HG03045 (cell line): ENCODE data around the gene NEUROG2.
"Not testable (repeated sequence)": the region's sequence is repeated elsewhere in the genome, so short reads cannot be mapped to it uniquely, and the experiment has no call there.

Source experiments
- ATAC-seq: cut with Tn5 transposase; IDR thresholded peaks from one replicate; pipeline ENCODE4 v1.9.1; 2021; ENCODE audit warnings: mild to moderate bottlenecking, moderate library complexity; ENCODE audit not compliant: unreplicated experiment

The NEUROG2 gene

DNA sequence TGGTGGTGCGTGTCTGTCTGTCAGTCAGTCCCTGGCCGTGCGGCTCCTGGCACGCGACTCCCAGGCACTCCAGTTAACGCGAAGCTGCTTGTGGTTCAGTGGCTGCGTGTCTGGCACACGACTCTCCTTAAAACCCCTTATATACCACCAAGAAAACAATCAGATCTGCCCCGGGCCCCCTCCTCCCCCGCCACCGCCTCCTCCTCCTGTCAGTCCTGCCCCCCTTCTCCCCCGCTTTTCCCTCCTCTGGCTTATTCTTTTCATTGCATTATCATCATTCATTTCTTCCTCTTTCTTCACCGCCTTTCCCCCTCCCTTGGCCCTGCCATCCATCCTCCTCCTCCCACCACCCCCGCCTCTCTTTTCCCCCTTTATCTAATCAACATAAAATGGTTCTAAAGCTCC is at the start of gene NEUROG2:
TSS of gene NEUROG2 (minus strand) at position 115 of the 405 bp plus-strand sequence. CDS start 705 bp downstream, outside the sequence.
- ATAC-seq, result no peak

DNA sequence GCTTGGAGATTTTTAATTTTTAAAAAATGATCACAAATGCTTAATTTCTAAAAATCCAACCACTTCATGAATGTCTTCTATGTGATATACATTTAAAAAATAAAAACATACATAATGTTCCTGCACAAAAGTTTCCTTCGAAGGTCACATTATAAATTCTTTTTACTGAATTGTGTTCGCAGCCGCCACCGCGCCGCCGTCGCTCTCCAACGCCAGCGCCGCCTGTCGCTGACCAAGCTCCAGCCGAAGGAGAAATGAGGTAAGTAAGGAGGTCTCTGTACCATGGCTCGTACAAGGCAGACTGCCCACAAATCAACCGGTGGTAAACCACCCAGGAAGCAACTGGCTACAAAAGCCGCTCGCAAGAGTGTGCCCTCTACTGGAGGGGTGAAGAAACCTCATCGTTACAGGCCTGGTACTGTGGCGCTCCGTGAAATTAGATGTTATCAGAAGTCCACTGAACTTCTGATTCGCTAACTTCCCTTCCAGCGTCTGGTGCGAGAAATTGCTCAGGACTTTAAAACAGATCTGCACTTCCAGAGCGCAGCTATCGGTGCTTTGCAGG is 48.8 kb upstream of the NEUROG2 start:
- no peak for ATAC-seq

DNA sequence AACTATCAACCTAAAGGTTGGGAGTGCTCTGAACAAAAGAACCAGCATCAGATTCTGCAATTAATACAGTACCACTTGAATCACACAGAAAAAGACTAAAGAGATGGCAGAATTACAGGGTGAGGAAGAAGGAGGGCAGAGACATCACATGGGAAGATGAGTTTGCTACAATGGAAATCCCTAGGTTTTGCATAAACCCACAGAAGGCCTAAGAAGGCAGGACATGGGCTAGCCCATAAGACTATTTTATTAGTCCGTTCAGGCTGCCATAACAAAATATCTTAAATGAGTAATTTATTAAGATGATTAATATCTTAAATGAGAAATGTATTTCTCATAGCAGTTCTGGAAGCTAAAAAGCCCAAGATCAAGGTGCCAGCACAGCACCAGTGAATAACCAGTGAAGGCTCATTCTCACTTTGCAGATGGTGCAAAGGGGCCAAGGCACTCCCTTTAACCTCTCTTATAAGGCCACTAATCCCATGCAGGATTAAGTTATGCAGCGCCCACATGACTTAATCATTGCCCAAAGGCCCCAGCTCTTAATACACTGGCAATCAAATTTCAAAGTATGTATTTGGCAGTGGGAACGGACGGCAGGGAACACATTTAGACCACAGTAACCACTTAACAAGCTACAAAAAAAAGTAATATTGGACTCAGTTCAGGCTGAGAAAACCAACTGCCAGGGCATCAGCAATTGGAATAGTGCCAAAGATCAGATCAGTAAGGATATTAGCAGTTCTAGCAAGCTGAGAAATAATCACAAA is 47.6 kb upstream of the NEUROG2 start:
- no peak for ATAC-seq

DNA sequence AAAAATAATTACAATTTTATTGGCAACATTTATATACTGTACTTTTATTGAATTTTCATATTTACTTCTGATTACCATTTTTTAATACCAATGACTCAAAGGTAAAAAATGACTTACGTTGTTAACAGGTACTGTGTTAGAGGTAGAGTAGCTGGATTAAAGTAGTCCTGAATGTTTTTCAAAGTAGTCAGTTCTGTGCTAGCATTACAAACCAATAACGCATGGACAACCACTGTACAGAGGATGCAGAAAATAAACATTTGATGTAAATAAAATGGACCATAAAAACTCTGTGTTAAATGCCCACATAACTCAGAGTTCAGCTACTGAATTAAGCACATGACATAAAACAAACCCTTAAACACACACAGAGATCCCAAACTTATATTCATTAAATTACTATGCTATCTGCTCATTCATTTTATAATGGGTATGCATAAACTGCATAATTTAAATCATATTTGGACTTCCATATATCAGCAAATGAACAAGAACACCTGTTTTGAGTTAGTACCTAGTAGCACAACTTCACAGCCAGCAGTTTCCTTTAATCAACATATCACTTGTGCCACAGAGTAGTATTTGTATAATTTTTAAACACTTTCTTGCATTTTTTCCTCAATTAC is 46.4 kb upstream of the NEUROG2 start:
- no peak for ATAC-seq

DNA sequence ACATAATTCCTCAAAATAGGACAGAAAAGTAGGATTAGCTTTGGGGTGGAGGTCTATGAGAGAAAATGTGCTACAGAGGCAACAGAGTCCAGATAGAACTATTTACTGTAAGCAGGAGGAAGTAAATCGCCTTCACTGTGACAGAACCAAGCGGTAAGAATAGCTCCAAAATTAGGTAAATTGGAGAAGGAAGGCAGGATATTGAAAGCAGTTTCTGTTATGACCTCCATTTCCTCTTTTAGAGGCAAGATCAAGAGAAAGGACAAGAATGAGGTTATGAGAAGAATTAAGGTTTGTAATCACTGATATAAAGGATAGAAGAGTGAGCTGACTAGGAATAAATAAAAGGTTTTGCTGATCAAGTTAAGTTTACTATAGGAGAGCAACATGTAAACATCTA is 44.1 kb upstream of the NEUROG2 start:
- no peak for ATAC-seq

DNA sequence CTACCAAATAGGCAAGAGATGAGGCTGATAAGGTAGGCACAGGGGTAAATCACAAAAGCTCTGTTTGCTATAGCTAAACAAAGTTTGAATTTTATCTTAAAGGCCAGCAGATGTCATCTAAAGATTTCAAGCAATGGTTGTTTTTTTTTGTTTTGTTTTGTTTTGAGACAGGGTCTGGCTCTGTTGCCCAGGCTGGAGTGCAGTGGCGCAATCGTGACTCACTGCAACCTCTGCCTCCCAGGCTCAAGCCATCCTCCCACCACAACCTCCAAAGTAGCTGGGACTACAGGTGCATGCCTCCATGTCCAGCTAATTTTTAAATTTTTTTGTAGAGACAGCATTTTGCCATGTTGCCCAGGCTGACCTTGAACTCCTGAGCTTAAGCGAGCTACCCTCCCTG is 43.1 kb upstream of the NEUROG2 start:
- no peak for ATAC-seq

DNA sequence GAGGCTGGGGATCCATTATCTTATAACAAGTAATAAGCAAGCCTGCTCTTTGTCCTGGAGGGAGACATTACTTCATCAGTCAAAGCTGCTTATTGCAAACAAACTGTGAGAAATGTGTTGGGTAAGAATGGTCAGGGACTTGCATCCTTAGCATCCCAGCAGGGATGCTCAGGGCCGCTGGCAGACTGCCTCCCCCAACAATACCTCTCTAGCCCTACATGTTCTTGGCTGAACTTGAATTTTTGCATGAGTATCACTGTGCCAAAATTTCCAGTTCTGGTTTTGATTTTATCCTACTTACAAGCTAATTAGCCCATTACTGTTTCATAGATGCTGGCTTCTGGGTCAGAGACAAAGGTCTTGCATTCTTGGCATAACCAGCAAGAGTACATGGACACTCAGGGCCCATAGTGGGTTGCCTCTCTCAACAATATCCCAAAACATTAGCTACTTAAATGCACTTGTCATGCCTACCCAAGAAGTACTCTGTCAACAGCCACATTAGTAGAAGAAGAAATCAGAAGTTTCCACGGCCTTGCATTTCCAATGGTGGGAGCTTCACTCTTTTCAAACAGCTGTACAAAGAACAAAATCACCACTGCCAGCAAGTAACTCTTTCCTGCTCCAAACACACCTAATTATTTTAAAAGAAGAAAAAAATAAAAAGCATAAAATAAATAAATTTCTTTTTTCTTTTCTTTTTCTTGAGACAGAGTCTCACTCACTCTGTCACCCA is 41.9 kb upstream of the NEUROG2 start:
- ATAC-seq, result no peak

DNA sequence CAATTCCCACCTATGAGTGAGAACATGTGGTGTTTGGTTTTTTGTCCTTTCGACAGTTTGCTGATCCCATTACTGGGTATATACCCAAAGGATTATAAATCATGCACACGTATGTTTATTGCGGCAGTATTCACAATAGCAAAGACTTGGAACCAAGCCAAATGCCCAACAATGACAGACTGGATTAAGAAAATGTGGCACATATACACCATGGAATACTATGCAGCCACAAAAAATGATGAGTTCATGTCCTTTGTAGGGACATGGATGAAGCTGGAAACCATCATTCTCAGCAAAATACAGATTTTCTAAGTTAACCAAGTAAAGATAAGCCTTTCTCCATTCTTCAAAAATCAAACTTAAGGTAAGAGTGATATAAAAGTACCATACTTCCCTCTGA is 38.3 kb upstream of the NEUROG2 start:
- not testable (repeated sequence) for ATAC-seq

DNA sequence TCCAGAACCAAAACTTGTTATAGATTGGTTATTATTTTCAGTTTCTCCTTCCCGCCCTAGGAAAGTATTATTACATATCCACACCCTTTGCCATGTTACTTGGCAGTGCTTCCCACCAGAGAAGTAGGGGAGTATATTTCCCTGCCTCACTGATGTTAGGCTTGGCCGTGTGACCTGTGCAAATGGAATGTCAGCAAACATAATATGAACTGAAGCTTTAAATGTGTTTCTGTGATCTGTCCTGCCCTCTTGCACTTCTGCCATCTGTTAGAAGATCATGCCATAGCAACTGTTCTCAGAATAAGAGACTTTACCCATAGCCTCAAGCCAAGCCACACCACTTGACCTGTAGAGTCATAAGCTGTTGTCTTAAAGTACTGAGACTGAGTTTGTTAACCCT is 36.7 kb upstream of the NEUROG2 start:
- no peak for ATAC-seq

DNA sequence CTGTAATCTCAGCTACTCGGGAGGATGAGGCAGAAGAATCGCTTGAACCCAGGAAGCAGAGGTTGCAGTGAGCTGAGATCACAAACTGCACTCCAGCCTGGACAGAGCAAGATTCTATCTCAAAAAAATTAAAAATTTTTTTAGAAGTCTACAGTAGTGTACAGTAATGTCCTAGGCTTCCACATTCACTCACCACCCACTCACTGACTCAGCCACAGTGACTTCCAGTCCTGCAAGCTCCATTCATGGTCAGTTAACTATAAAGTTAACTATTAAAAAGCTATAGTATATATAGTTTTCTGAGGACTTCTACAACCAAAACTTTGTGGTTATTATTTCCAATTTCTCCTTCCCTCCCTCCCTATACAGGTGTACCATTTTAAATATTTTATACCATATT is 34.7 kb upstream of the NEUROG2 start:
- no peak for ATAC-seq

DNA sequence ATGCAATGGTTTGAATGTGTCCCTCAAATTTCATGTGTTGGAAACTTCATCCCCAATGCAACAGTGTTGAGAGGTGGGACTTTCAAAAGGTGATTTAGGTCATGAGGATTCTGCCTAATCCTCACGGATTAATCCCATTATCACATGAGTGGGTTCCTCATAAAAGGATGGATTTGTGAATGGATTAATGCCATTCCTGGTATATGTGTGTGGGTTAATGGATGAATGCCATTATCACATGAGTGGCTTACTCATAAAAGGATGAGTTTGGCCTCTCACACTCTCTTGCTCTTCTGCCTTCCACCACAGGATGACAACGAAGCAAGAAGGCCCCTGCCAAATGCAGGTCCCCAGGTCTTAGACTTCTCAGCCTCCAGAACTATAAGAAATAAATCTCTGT is 30.5 kb upstream of the NEUROG2 start:
- no peak for ATAC-seq

DNA sequence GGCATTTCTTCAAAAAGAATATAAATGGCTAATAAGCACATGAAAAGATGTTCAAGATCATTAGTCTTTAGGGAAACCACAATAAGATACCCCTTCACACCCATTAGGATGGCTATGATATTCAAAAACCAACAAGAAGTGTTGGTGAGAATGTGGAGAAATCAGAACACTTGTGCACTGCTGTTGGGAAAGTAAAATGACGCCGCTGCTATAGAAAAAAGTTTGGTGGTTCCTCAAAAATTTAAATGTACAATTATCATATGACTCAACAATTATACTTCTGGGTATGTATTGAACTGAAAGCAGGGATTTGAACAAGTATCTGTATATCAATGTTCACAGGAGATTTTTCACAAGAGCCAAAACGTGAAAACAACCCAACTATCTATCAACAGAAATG is 29.4 kb upstream of the NEUROG2 start:
- ATAC-seq, result no peak

DNA sequence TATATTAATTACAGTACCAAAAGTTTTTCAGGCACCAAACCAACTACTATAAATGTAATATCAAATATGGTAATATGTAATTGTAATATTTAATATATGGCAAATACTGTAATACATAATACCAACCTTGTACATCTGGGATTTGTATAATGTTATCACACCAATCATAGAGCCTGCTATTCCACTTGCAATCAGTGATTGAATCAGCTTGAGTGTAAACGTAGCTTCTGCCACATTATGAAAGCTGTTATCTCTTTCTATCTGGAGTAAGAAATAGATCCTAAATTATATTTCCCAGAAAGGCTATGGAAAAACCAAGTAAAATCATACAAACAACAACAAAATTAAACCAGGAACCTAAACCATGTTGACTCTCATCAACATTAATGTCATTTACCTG is 24.7 kb upstream of the NEUROG2 start:
- no peak for ATAC-seq

DNA sequence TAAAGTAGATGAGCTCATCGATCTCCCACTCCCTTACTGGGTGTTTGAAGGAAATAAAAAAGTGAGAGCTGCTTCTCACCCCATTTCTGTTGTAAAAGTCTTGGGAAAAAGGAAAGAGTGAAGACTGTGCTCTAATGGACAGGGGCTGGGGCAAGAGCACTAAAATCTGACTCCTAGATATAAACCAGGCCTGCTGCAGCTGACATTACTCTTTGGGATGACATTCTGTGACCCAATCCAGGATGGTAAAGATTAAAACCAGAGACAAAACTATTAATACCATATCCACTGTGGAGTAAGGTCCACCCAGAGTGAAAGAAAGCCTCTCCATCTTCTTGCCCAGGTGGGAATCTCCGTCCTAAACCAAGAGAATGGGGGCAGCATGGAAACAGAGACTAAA is 20.1 kb upstream of the NEUROG2 start:
- ATAC-seq, result no peak

DNA sequence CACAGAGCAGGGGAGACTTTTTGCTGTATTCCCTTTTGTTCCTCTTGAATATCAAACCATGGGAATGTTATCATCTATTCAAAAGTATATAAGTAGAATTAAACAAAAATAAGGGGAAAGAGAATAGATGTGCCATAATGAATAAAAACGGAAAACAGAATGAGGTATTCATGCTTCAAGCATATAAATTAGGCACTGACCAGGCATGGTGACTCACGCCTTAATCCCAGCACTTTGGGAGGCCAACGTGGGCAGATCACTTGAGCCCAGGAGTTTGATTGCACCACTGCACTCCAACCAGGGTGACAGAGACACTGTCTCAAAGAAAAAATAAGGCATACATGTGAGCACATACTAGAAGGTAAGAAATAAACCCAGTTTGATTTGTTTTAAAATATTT is 16.3 kb upstream of the NEUROG2 start:
- ATAC-seq, result no peak

DNA sequence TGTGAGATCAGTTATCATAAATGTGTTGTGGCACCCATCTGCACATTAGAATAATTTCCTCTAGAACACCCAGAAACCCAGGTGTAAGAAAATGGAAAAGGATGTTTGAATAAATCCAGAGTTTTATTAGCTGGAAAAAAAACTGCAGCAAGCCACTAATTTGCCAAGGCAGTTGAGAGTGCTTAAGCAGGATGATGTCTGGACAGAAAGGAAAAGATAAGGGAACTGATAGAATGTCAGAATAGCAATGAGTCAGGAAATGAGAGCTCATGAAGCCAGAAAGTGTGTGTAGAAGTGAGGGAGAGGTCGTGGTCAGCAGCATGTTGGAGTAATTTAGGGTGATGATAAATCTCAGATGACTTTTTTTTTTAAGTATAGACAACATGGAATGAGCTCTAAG is 15.2 kb upstream of the NEUROG2 start:
- ATAC-seq, result no peak

DNA sequence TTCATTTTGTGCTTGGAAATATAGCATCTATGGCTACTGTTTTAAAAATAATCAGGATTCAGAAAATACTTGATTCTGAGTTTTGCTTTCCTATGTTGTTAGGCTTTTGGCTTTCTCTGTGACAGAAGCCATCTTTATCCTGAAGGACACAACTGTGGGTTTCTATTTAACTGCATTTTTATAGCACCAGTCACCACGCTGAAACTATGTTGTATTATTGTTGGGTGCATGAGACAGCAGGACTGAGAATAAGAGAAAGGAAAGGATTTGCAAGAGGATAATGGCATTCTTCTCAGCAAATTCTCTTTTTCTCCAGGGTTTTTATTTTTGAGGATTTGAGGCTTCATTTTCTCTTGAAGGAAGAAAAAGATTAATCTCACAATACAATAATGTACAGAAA is 10.1 kb upstream of the NEUROG2 start:
- ATAC-seq, result no peak

DNA sequence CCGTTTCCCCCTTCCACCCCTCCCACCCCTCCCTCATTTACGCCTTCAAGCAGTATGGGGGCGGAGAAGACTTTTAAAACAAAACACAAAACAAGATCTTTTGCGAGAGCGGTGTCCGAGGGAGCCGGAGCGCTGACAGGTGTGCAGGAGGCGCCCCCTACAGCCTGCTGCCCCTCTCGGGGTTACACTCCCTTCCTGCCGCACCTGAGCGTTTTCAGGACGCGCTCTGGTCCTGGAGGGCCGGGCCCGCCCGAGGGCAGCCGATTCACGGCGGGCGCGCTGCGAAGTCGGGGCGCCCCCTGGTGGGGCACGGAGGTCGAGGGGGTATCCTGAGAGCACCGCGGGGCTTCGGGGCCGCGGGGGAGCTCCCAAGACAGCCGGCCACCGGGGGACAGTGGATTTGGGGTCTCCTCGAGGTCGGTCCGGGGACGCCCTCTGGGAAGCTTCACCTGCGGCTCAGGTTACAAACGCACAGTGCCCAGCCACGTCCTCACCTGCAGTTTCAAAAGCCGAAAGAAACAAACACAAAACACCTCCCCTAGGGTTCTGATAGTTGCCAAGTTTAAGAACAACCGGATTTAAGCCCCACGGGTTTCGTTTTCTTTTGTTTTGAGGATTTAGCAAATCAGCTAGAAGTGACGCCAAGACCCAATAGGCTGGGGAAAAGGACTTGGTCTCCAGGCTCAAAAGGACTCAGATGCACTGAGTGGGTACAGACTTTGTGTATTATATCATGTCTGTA is 8.0 kb upstream of the NEUROG2 start:
- peak; percentile 86 for ATAC-seq

DNA sequence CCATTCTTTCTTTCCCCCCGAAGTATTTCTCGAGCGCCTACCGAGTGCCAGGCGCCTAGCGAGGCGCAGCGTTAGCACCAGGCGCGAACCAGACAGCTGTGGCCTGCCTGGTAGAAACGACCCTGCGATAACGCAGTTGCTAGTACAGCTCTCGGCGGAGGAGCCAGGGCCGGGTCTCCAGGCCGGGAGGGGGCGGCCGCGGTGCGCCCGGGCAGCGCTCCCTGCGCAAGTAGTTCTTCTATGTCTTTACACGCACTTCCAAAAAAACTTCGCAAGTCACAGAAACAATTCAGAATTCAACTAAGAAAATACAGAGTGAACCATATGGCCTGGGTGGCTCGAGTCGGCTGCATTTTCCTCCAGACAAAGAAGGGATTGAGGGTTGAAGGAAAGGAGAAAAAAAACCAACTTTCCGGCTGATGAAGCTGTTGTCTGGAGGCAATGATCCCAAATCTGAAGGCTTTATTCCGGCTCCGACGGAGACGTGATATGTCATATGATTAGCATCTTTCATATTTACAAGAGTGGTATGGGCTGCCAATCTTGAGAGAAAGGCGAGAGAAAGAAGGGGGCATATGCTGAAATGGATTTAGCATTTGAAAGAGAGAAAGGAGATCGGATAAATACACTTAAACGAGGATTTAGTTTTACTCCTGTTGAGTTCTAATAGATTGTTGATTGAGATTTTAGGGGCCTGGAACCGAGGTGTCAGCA is 7.2 kb upstream of the NEUROG2 start:
- peak; percentile 59 for ATAC-seq

DNA sequence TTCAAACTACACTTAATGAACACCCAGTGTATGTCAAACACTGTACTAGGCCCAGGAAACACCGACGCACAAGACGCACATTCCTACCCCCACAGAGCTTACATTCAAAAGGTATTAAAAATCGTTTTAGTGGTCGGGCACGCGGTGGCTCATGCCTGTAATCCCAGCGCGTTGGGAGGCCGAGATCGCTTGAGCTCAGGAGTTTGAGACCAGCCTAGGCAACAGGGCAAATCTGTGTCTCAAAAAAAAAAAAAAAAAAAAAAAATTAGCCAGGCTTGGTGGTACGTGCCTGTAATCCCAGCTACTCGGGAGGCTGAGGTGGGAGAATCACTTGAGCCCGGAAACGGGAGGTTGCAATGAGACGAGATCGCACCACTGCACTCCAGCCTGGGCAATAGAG is 6.5 kb upstream of the NEUROG2 start:
- not testable (repeated sequence) for ATAC-seq
